ENCODE results near the gene MACF1.

The MACF1 gene, protein sequence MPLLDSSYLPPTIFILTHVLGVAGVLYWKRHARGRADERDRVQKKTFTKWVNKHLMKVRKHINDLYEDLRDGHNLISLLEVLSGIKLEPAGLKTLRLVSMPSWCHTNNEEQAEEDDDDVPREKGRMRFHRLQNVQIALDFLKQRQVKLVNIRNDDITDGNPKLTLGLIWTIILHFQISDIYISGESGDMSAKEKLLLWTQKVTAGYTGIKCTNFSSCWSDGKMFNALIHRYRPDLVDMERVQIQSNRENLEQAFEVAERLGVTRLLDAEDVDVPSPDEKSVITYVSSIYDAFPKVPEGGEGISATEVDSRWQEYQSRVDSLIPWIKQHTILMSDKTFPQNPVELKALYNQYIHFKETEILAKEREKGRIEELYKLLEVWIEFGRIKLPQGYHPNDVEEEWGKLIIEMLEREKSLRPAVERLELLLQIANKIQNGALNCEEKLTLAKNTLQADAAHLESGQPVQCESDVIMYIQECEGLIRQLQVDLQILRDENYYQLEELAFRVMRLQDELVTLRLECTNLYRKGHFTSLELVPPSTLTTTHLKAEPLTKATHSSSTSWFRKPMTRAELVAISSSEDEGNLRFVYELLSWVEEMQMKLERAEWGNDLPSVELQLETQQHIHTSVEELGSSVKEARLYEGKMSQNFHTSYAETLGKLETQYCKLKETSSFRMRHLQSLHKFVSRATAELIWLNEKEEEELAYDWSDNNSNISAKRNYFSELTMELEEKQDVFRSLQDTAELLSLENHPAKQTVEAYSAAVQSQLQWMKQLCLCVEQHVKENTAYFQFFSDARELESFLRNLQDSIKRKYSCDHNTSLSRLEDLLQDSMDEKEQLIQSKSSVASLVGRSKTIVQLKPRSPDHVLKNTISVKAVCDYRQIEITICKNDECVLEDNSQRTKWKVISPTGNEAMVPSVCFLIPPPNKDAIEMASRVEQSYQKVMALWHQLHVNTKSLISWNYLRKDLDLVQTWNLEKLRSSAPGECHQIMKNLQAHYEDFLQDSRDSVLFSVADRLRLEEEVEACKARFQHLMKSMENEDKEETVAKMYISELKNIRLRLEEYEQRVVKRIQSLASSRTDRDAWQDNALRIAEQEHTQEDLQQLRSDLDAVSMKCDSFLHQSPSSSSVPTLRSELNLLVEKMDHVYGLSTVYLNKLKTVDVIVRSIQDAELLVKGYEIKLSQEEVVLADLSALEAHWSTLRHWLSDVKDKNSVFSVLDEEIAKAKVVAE (N-terminal part only)

DNA sequence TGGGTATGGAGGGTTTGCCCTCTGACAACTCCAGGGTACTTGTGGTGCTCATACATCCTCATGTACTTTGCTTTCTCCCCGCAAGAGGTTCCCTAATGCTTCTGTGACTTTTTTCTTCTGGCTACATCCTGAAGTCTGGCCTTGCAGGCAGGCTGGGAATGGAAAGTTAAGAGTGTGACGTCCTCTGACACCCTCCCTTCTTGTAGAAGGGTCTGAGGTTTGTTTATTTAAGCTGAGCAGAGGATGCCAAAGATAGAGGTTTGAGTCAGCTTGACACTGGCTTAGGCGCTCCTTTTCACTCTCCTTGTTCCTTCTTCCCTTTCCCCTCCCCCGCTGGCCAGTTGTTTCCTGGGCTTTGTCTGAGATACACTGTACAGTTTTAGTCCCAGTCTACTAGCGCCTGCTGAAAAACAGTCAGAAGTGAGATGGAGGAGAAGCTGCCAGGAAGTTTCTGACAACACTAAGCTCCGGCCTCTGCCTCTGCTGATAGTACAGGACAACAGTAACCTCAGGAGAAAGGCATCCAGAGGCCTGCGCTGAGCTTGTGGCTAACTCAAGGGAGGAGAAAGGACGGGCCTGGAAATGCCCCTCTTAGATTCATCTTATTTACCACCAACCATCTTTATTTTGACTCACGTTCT is at the start of gene MACF1:
TSS of gene MACF1 (plus strand) at position 255 of the 641 bp plus-strand sequence. CDS start at position 583, 328 bp downstream.
- TF ChIP-seq CTCF (IDR thresholded peaks at IDR 0.05; ENCODE audit: low read depth, low read length) = no peak
- no peak for DNase-seq
- no peak within 1 kb of the TSS for H3K4me3 ChIP-seq (ENCODE audit: low read depth, low read length)
- peaks cover 21% of the 10 kb centered on the region for H3K36me3 ChIP-seq
- no peaks in the 10 kb centered on the region for H3K9me3 ChIP-seq (ENCODE audit: severe bottlenecking)
- no peaks in the 10 kb centered on the region for H3K27me3 ChIP-seq (ENCODE audit: insufficient read depth, low read depth, severe bottlenecking)
- H3K27ac ChIP-seq = no peak within 1 kb of the TSS

DNA sequence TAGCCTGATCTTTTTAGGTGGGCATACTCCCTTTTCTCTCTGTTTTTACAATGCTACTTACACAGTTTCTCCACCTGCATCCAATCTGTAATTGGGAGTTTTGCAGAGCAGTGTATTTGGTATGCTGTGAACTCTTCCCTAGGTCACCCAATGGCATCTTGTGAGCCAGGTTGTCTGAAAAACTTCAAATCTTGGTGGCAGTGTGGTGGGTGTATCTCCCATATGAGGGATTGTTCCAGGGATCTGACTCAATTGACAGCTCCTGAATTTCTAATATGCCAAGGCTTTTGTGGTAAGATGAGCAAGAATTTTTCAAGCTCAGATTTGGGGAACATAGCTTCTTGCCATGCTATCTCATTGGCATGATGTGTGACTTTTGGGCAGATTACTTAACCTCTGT is 47.2 kb upstream of the MACF1 start:
- no peaks in the 10 kb centered on the region for H3K9me3 ChIP-seq (ENCODE audit: severe bottlenecking)
- peak overlapping the region; percentile 70; the same call in 1 of the 2 replicates for H3K27ac ChIP-seq
- H3K4me3 ChIP-seq (ENCODE audit: low read depth, low read length) = no peak overlapping the region
- no peak for DNase-seq
- no peak for TF ChIP-seq CTCF (IDR thresholded peaks at IDR 0.05; ENCODE audit: low read depth, low read length)
- H3K36me3 ChIP-seq = no peaks in the 10 kb centered on the region; the same call in 1 of the 2 replicates
- no peaks in the 10 kb centered on the region for H3K27me3 ChIP-seq (ENCODE audit: insufficient read depth, low read depth, severe bottlenecking)

DNA sequence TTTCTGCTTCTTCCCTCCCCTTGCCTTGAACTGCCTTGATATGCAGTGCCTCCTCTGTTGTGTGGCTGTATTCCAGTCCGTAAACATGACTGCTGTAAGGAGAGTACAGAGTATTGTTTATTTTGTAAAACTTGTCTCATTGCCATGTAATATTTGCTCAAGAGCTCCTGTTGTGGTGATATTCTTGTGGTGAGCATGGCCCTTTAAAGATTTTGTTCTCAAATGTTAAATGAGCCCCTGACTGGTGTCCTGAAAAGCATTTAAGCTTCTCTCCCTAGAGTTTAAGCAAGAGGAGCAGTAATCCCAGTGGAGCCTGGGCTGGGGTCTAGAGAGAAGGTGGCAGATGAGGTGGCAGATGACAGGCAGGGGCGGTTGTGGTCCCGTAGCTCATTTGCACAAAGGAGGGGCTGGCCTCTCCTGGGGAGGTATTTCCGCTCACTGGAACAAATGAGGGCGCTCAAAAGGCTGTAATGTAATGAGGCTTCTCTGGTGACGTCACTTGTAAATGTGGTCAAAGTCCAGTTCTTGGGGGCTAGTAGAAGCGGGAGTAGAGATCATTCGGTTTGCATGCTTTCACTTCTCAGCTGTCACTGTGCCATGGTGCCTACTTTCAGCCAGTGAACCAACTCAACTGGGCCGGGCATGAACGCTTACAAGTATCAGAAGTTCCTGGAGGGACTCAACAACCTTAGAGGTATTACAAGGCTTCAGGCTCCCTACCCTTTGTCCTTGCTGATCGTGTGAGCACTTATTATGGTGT is 46.0 kb upstream of the MACF1 start:
- Histone ChIP-seq H3K36me3 (no peaks in the 10 kb centered on the region; the same call in 1 of the 2 replicates), H3K4me3 (ENCODE audit: low read depth, low read length) (peak overlapping the region; percentile 76), H3K9me3 (ENCODE audit: severe bottlenecking) (no peaks in the 10 kb centered on the region), H3K27me3 (ENCODE audit: insufficient read depth, low read depth, severe bottlenecking) (no peaks in the 10 kb centered on the region), H3K27ac (peak overlapping the region; percentile 84)
- no peak for TF ChIP-seq CTCF (IDR thresholded peaks at IDR 0.05; ENCODE audit: low read depth, low read length)
- DNase-seq = peak; percentile 96

DNA sequence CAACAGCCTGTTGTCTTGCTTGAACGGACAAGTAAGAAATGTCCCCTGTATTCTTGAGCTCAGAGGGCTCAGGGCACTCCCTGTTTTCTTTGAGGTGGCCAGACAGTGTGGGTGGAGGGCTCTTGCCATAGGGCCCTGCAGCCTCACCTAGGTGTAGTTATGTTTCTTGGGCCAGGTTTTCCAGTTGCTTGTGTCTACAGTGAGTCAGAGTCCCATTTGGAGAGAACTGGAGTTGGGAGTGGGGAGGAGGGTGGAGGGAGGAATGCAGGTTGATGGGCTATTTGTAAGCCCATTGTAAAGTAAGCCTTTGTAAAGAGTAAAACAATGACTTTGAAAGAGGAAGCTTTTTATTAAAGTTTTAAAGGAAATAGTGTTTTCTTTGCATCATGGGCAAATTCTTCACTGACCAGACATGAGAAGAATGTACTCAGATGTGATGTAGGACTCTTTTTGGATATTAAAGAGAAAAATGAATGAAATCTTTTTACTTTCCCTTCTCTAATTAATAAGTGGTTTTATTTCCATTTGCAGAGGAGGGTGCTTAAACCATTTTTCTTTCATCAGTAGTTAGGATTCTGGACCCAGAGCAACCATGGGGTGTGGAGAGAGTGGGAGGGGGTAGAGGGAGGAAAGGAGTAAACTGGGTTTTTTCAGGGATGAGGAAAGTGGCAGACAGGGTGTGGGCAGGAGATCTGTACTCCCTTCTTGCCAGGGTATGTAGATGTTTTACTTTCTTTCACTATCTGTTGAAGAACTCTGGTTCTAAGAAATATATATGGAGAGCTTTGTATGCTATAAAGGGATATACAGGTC is 45.1 kb upstream of the MACF1 start:
- Histone ChIP-seq H3K9me3 (ENCODE audit: severe bottlenecking) (no peaks in the 10 kb centered on the region), H3K36me3 (peaks cover 7% of the 10 kb centered on the region; the same call in 1 of the 2 replicates), H3K27ac (peak overlapping the region; percentile 84), H3K27me3 (ENCODE audit: insufficient read depth, low read depth, severe bottlenecking) (no peaks in the 10 kb centered on the region), H3K4me3 (ENCODE audit: low read depth, low read length) (peak overlapping the region; percentile 76)
- DNase-seq = peak; percentile 15
- no peak for TF ChIP-seq CTCF (IDR thresholded peaks at IDR 0.05; ENCODE audit: low read depth, low read length)
